ENCODE measurements around the gene RAB4A. TPM values are rescaled to one million over a fixed set of nuclear protein-coding genes. Genes with fewer than 3 reads are reported as not detected.

The RAB4A gene
- total and polyA plus RNA-seq, 2 donors (not counting 1 experiment from before 2014, with no cell fraction given) = 15.7 to 31.5 TPM

DNA sequence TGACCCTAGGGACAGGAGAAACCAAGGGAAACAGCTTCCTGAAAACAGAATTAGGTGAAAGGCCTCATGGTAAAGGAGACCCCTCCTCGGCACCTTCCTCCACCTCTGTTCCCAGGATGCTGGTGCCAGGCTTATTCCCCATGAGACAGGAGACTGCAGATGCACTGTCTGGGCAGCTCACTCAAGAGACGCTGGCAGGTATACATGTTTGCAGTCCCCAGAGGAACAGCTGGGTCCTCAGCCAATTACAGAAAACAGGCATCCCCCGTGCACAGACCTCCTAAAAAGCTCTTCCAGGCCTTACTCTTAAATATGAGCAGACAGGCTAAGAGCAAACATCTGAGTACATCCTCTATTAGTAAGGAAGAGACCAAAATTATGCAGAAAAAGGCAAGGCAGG is 65.4 kb downstream of the RAB4A start:
- Histone ChIP-seq H3K36me3 (ENCODE audit: control insufficient read depth, insufficient read depth, low read length) (no peaks in the 10 kb centered on the region), H3K4me1 (ENCODE audit: control insufficient read depth, extremely low read depth, insufficient read depth, low read length) (peaks cover 3% of the 10 kb centered on the region), H3K4me2 (ENCODE audit: extremely low read depth, insufficient read depth, low read length) (no peak overlapping the region)

DNA sequence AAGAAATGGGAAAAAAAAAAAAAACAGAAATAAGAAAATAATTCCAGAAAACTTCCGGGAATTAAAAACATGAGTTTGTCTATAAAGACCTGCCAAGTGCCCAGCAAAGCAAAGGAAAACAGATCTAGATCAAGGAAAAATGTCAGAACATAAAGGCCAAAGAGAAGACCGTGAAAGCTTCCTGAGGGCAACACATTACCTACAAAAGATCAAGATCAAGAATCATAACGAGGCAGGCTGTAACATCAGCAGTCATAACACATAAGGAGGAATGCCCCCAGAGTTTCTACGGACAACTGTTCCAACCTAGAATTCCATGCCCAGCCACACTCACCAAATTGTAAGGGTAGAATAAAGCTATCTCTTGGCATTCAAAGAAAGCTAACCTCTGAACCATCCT is 68.2 kb downstream of the RAB4A start:
- no peak overlapping the region for H3K9ac ChIP-seq (ENCODE audit: insufficient read depth, low read length)
- TF ChIP-seq, protein P1, sequence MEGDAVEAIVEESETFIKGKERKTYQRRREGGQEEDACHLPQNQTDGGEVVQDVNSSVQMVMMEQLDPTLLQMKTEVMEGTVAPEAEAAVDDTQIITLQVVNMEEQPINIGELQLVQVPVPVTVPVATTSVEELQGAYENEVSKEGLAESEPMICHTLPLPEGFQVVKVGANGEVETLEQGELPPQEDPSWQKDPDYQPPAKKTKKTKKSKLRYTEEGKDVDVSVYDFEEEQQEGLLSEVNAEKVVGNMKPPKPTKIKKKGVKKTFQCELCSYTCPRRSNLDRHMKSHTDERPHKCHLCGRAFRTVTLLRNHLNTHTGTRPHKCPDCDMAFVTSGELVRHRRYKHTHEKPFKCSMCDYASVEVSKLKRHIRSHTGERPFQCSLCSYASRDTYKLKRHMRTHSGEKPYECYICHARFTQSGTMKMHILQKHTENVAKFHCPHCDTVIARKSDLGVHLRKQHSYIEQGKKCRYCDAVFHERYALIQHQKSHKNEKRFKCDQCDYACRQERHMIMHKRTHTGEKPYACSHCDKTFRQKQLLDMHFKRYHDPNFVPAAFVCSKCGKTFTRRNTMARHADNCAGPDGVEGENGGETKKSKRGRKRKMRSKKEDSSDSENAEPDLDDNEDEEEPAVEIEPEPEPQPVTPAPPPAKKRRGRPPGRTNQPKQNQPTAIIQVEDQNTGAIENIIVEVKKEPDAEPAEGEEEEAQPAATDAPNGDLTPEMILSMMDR (conservative IDR thresholded peaks at IDR 0.05 in 1 of 2, IDR thresholded peaks at IDR 0.05 in 1 of 2; ENCODE audit: low read depth in 1 of 2, low read length in 2 of 2) = no peak
- no peak for TF ChIP-seq EZH2 (IDR thresholded peaks at IDR 0.05; ENCODE audit: low read length, missing control alignments)
- no peaks in the 10 kb centered on the region for H3K9me3 ChIP-seq (ENCODE audit: control insufficient read depth, insufficient read depth, low read depth, low read length)
- no peaks in the 10 kb centered on the region for H4K20me1 ChIP-seq (ENCODE audit: control insufficient read depth, extremely low read depth, insufficient read depth, low read length)
- H3K27me3 ChIP-seq (ENCODE audit: control insufficient read depth, insufficient read depth, low read length) = no peaks in the 10 kb centered on the region
- no peak overlapping the region for H3K27ac ChIP-seq (ENCODE audit: insufficient read depth, low read length)
- no peak overlapping the region for H2AFZ ChIP-seq (ENCODE audit: low read length)
- no peak overlapping the region for H3K4me3 ChIP-seq (replicated peaks in 1 of 4; ENCODE audit: control extremely low read depth in 1 of 4, insufficient read depth in 1 of 4, low read depth in 3 of 4, low read length in 4 of 4)
- H3K79me2 ChIP-seq (ENCODE audit: control insufficient read depth, insufficient read depth, low read length) = peaks cover 16% of the 10 kb centered on the region
- H3K4me1 ChIP-seq (ENCODE audit: control insufficient read depth, extremely low read depth, insufficient read depth, low read length) = peaks cover 6% of the 10 kb centered on the region
- no peaks in the 10 kb centered on the region for H3K36me3 ChIP-seq (ENCODE audit: control insufficient read depth, insufficient read depth, low read length)
- no peak for DNase-seq (ENCODE audit: low read depth in 2 of 2)
- no peak overlapping the region for H3K4me2 ChIP-seq (ENCODE audit: extremely low read depth, insufficient read depth, low read length)

More for the DNA sequence above, 65.4 kb downstream of the RAB4A start:
- Histone ChIP-seq H3K27ac (ENCODE audit: insufficient read depth, low read length) (no peak overlapping the region), H2AFZ (ENCODE audit: low read length) (no peak overlapping the region), H3K9me3 (ENCODE audit: control insufficient read depth, insufficient read depth, low read depth, low read length) (no peaks in the 10 kb centered on the region), H3K79me2 (ENCODE audit: control insufficient read depth, insufficient read depth, low read length) (peaks cover 13% of the 10 kb centered on the region), H3K27me3 (ENCODE audit: control insufficient read depth, insufficient read depth, low read length) (no peaks in the 10 kb centered on the region), H3K4me3 (replicated peaks in 1 of 4; ENCODE audit: control extremely low read depth in 1 of 4, insufficient read depth in 1 of 4, low read depth in 3 of 4, low read length in 4 of 4) (no peak overlapping the region), H3K9ac (ENCODE audit: insufficient read depth, low read length) (no peak overlapping the region), H4K20me1 (ENCODE audit: control insufficient read depth, extremely low read depth, insufficient read depth, low read length) (no peaks in the 10 kb centered on the region)
- no peak for TF ChIP-seq EZH2 (IDR thresholded peaks at IDR 0.05; ENCODE audit: low read length, missing control alignments)
- TF ChIP-seq, protein P1 (conservative IDR thresholded peaks at IDR 0.05 in 1 of 2, IDR thresholded peaks at IDR 0.05 in 1 of 2; ENCODE audit: low read depth in 1 of 2, low read length in 2 of 2) = no peak
- no peak for DNase-seq (ENCODE audit: low read depth in 2 of 2)

DNA sequence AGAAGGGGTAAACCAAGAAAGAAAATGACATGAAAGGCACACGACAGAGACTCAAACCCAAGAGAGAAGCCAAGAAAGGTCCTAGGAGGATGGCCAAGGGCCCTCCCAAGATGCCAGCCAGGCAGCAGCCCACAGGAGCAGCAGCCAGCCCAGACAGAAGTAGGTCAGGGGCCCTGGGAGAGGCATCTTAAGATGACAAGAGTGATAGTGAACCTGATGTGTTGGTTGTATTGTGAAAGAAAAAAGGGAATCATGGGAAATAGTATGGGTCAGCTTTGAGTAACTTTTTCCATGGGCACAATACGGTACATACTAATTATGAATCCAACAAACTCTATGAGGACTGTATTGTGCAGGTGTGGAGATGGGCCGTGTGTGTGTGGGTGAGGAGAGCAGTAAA is 68.6 kb downstream of the RAB4A start:
- Histone ChIP-seq H3K9ac (ENCODE audit: insufficient read depth, low read length) (no peak overlapping the region), H3K79me2 (ENCODE audit: control insufficient read depth, insufficient read depth, low read length) (peaks cover 16% of the 10 kb centered on the region), H2AFZ (ENCODE audit: low read length) (no peak overlapping the region), H3K27me3 (ENCODE audit: control insufficient read depth, insufficient read depth, low read length) (no peaks in the 10 kb centered on the region), H3K9me3 (ENCODE audit: control insufficient read depth, insufficient read depth, low read depth, low read length) (no peaks in the 10 kb centered on the region), H4K20me1 (ENCODE audit: control insufficient read depth, extremely low read depth, insufficient read depth, low read length) (no peaks in the 10 kb centered on the region), H3K4me3 (replicated peaks in 1 of 4; ENCODE audit: control extremely low read depth in 1 of 4, insufficient read depth in 1 of 4, low read depth in 3 of 4, low read length in 4 of 4) (no peak overlapping the region), H3K36me3 (ENCODE audit: control insufficient read depth, insufficient read depth, low read length) (no peaks in the 10 kb centered on the region), H3K4me1 (ENCODE audit: control insufficient read depth, extremely low read depth, insufficient read depth, low read length) (peaks cover 6% of the 10 kb centered on the region), H3K4me2 (ENCODE audit: extremely low read depth, insufficient read depth, low read length) (no peak overlapping the region), H3K27ac (ENCODE audit: insufficient read depth, low read length) (no peak overlapping the region)
- TF ChIP-seq, protein P1 (conservative IDR thresholded peaks at IDR 0.05 in 1 of 2, IDR thresholded peaks at IDR 0.05 in 1 of 2; ENCODE audit: low read depth in 1 of 2, low read length in 2 of 2) = no peak
- no peak for TF ChIP-seq EZH2 (IDR thresholded peaks at IDR 0.05; ENCODE audit: low read length, missing control alignments)
- DNase-seq (ENCODE audit: low read depth in 2 of 2) = no peak

All from fibroblast of lung (primary cell).